Sigmoid colon (tissue), 4 donors: ENCODE results near the gene SFTPB.
"Not testable (repeated sequence)": the region's sequence is repeated elsewhere in the genome, so short reads cannot be mapped to it uniquely, and the experiment has no call there.

Experiments used
- EP300 ChIP-seq, 4 donors: sonication (generic); formaldehyde crosslinking; IDR thresholded peaks; one replicate each; pipeline ENCODE4 v1.6.1; 2017; ENCODE audit warnings: antibody characterized with exemption in 4 of 4
- POLR2A ChIP-seq, 2 donors: fragments of 450-650 bp; IDR thresholded peaks; one replicate each; pipeline ENCODE4 v1.6.1; 2016; ENCODE audit warnings: antibody characterized with exemption in 2 of 2, mild to moderate bottlenecking in 2 of 2, moderate library complexity in 2 of 2
- TF ChIP-seq, protein P1 (sequence below), 4 experiments: fragments of 450-650 bp in 3 of 4; fragments of 200-600 bp in 1 of 4; IDR thresholded peaks; one replicate each; pipeline ENCODE4 v1.5.1; 2016 to 2019; ENCODE audit warnings: antibody characterized with exemption in 4 of 4, mild to moderate bottlenecking in 3 of 4, moderate library complexity in 2 of 4

DNA sequence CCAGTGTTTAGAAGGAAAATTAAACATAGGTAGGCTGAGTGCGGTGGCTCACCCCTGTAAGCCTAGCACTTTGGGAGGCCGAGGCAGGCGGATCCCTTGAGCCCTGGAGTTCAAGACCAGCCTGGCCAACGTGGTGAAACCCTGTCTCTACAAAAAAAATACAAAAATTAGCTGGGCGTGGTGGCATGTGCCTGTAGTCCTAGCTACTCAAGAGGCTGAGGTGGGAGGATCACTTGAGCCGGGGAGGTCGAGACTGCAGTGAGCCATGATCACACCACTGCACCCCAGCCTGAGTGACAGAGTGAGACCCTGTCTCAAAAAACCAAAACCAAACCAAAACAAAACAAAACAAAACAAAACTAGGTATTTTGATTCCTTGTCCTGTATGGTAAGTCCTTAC is 46.4 kb upstream of the SFTPB start:
- TF ChIP-seq, protein P1, sequence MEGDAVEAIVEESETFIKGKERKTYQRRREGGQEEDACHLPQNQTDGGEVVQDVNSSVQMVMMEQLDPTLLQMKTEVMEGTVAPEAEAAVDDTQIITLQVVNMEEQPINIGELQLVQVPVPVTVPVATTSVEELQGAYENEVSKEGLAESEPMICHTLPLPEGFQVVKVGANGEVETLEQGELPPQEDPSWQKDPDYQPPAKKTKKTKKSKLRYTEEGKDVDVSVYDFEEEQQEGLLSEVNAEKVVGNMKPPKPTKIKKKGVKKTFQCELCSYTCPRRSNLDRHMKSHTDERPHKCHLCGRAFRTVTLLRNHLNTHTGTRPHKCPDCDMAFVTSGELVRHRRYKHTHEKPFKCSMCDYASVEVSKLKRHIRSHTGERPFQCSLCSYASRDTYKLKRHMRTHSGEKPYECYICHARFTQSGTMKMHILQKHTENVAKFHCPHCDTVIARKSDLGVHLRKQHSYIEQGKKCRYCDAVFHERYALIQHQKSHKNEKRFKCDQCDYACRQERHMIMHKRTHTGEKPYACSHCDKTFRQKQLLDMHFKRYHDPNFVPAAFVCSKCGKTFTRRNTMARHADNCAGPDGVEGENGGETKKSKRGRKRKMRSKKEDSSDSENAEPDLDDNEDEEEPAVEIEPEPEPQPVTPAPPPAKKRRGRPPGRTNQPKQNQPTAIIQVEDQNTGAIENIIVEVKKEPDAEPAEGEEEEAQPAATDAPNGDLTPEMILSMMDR (IDR thresholded peaks at IDR 0.05): not testable (repeated sequence)
- TF ChIP-seq EP300, POLR2A (IDR thresholded peaks at IDR 0.05): not testable (repeated sequence)
